ENCODE data around the gene PTPRN2. TPM values are rescaled to one million over a fixed set of nuclear protein-coding genes. Genes with fewer than 3 reads are reported as not detected.

The PTPRN2 gene
- total and polyA plus RNA-seq, 2 donors (not counting 3 experiments of a cell fraction or from before 2014, with no cell fraction given) = 0.62 to 0.88 TPM

GRCh38 chr7:157565981-157566630 lies 1021.5 kb downstream of the PTPRN2 start:
- no TSS peak for BruUV-seq (replicated peaks)
- POLR2A ChIA-PET = no interaction called here
- Histone ChIP-seq H3K79me2 (ENCODE audit: control insufficient read depth, insufficient read depth, low read length) (no peaks in the 10 kb centered on the region), H4K20me1 (replicated peaks; ENCODE audit: control insufficient read depth, extremely low read depth, insufficient read depth, low read length) (no peaks in the 10 kb centered on the region), H3K36me3 (ENCODE audit: control insufficient read depth in 2 of 2, extremely low read depth in 1 of 2, insufficient read depth in 2 of 2, low read length in 2 of 2) (no peaks in the 10 kb centered on the region), H3K4me2 (ENCODE audit: insufficient read depth, low read length) (no peak overlapping the region), H3K9me3 (replicated peaks; ENCODE audit: control insufficient read depth, insufficient read depth, low read length) (no peaks in the 10 kb centered on the region), H3K27me3 (ENCODE audit: control insufficient read depth in 2 of 2, insufficient read depth in 2 of 2, low read length in 2 of 2) (no peaks in the 10 kb centered on the region), H3K4me3 (replicated peaks in 1 of 3; ENCODE audit: insufficient read depth in 1 of 3, low read depth in 1 of 3, low read length in 3 of 3) (no peak overlapping the region), H2AFZ (ENCODE audit: low read depth, low read length) (no peak overlapping the region), H3K9me1 (replicated peaks; ENCODE audit: control insufficient read depth, extremely low read depth, insufficient read depth, low read length) (no peaks in the 10 kb centered on the region), H3K9ac (replicated peaks; ENCODE audit: extremely low read depth, insufficient read depth, low read length) (no peak overlapping the region), H3K27ac (ENCODE audit: insufficient read depth, low read depth, low read length) (no peak overlapping the region), H3K4me1 (ENCODE audit: control insufficient read depth, extremely low read depth, insufficient read depth, low read length) (no peaks in the 10 kb centered on the region)
- no peak for FAIRE-seq
- CTCF ChIA-PET = no interaction called here
- DNase-seq (ENCODE audit: low read depth, low spot score) = no peak
- dilution Hi-C loops (cut with MboI; ENCODE audit: extremely low pct_ligation_motif_present, low sequenced_read_pairs) = no loop called here
- intact Hi-C loops (cut with micrococcal nuclease) = loop anchor here (5.0 kb wide), 1 partner anchor 134 kb away; no protein-coding TSS in a partner anchor
- no peak for TF ChIP-seq JUN (IDR thresholded peaks at IDR 0.05; ENCODE audit: borderline replicate concordance, insufficient read depth, insufficient read length, low read depth)
- no peak for TF ChIP-seq FOS (IDR thresholded peaks at IDR 0.05; ENCODE audit: borderline replicate concordance, insufficient read depth, low read length)
- no peak for TF ChIP-seq EZH2 (IDR thresholded peaks at IDR 0.05; ENCODE audit: borderline replicate concordance, low read depth, low read length, severe bottlenecking)
- TF ChIP-seq CTCF (IDR thresholded peaks at IDR 0.05; ENCODE audit: extremely low read depth in 1 of 2, insufficient read depth in 1 of 2, low read depth in 1 of 2, low read length in 2 of 2) = no peak
- no peak for TF ChIP-seq MAX (IDR thresholded peaks at IDR 0.05; ENCODE audit: insufficient read depth, insufficient read length)
- no peak for TF ChIP-seq POLR2A (IDR thresholded peaks at IDR 0.05; ENCODE audit: low read depth, low read length)
- TF ChIP-seq MYC (IDR thresholded peaks at IDR 0.05; ENCODE audit: low read depth, low read length) = no peak
- TF ChIP-seq POLR2AphosphoS5 (IDR thresholded peaks at IDR 0.05; ENCODE audit: insufficient read depth, low read depth, low read length) = no peak
- no peak for TF ChIP-seq GATA2 (IDR thresholded peaks at IDR 0.05; ENCODE audit: insufficient read depth, insufficient read length, low read depth, low read length)

All from endothelial cell of umbilical vein (primary cell).